GM12878 (cell line): ENCODE data around the gene SPATA12. TPM values are rescaled to one million over a fixed set of nuclear protein-coding genes. Genes with fewer than 3 reads are reported as not detected.

Experiments
- ASH2L ChIP-seq: fragments of 300-600, 200-600 bp; sonication (generic); IDR thresholded peaks from 2 replicates; pipeline ENCODE4 v1.6.1; 2017; ENCODE audit warnings: low read depth, mild to moderate bottlenecking, borderline replicate concordance
- CHD2 ChIP-seq: IDR thresholded peaks from 2 replicates; pipeline ENCODE4 v1.6.1; 2011; ENCODE audit warnings: low read depth, low read length, improper control_type of control experiment, borderline replicate concordance
- GABPA ChIP-seq: IDR thresholded peaks from 2 replicates; pipeline ENCODE4 v1.6.1; 2014; ENCODE audit warnings: antibody characterized with exemption, low read depth, mild to moderate bottlenecking, inconsistent platforms
- IRF3 ChIP-seq: fragments of 450-650 bp; IDR thresholded peaks from 2 replicates; pipeline ENCODE4 v1.6.1; 2014; ENCODE audit warnings: mild to moderate bottlenecking
- MLLT1 ChIP-seq: fragments of 450-650 bp; IDR thresholded peaks from 2 replicates; pipeline ENCODE4 v1.6.1; 2016; ENCODE audit warnings: mild to moderate bottlenecking
- NR2C1 ChIP-seq: fragments of 450-650 bp; IDR thresholded peaks from 2 replicates; pipeline ENCODE4 v1.6.1; 2017; ENCODE audit warnings: antibody characterized with exemption, mild to moderate bottlenecking, moderate library complexity
- PKNOX1 ChIP-seq: fragments of 450-650 bp; IDR thresholded peaks from 2 replicates; pipeline ENCODE4 v1.6.1; 2016; ENCODE audit warnings: mild to moderate bottlenecking
- POLR2AphosphoS5 ChIP-seq: IDR thresholded peaks from 2 replicates; pipeline ENCODE4 v1.6.1; 2011; ENCODE audit warnings: mild to moderate bottlenecking, low read length, inconsistent platforms
- PRDM15 ChIP-seq: fragments of 450-650 bp; formaldehyde crosslinking; IDR thresholded peaks from 2 replicates; pipeline ENCODE4 v1.4.0; 2020; ENCODE audit warnings: mild to moderate bottlenecking, moderate library complexity
- RAD51 ChIP-seq: fragments of 450-650 bp; IDR thresholded peaks from 2 replicates; pipeline ENCODE4 v1.6.1; 2016; ENCODE audit warnings: moderate library complexity, mild to moderate bottlenecking, inconsistent platforms
- RCOR1 ChIP-seq: conservative IDR thresholded peaks from 2 replicates; pipeline ENCODE4 v1.6.1; 2012; ENCODE audit warnings: low read depth, low read length, improper control_type of control experiment
- SMAD1 ChIP-seq: fragments of 450-650 bp; IDR thresholded peaks from 2 replicates; pipeline ENCODE4 v1.6.1; 2018; ENCODE audit warnings: mild to moderate bottlenecking, low read depth; ENCODE audit not compliant: partially characterized antibody
- SP1 ChIP-seq: IDR thresholded peaks from one replicate; pipeline ENCODE4 v1.6.1; 2011; ENCODE audit warnings: low read depth, low read length
- TAF1 ChIP-seq: IDR thresholded peaks from 2 replicates; pipeline ENCODE4 v1.6.1; 2011; ENCODE audit warnings: mild to moderate bottlenecking, low read depth, low read length, borderline replicate concordance
- TCF3 ChIP-seq: IDR thresholded peaks from 2 replicates; pipeline ENCODE4 v1.6.1; 2012; ENCODE audit warnings: low read depth, mild to moderate bottlenecking, low read length, borderline replicate concordance; ENCODE audit not compliant: insufficient read depth
- TCF7 ChIP-seq: IDR thresholded peaks from 2 replicates; pipeline ENCODE4 v1.6.1; 2014; ENCODE audit warnings: antibody characterized with exemption, borderline replicate concordance
- WRNIP1 ChIP-seq: IDR thresholded peaks from 2 replicates; pipeline ENCODE4 v1.6.1; 2011; ENCODE audit warnings: low read depth, low read length, improper control_type of control experiment, borderline replicate concordance
- ZNF274 ChIP-seq: IDR thresholded peaks from one replicate; pipeline ENCODE4 v1.8.0; 2011; ENCODE audit not compliant: insufficient read length, insufficient read depth
- polyA plus RNA-seq, 11 experiments: library from polyadenylated mRNA; depleted of rRNA in 4 of 11; unstranded in 6 of 11; stranded (reverse) in 5 of 11; fragments of >200 nt; fragmentation: Nextera tagmentation in 4 of 11; fragmentation: Illumina TruSeq in 1 of 11; extraction: Ambion mirVana in 4 of 11; extraction: Trizol in 1 of 11; gene quantifications; 1 replicate in 1 of 11; 2 replicates in 10 of 11; pipeline versions ENCODE4 v1.2.1 to v1.2.3, GENCODE V29; 2011 to 2016; ENCODE audit warnings: inconsistent platforms in 2 of 11, missing spikeins in 2 of 11, low read depth in 1 of 11
- total RNA-seq, 4 experiments: library from RNA; depleted of rRNA in 3 of 4; stranded (reverse); fragments of >200 nt in 3 of 4; fragmentation: Illumina TruSeq in 1 of 4; extraction: Trizol in 1 of 4; gene quantifications; 2 replicates each; pipeline versions ENCODE4 v1.2.1 to v1.2.3, GENCODE V29; 2013 to 2021
- TF ChIP-seq, protein P1 (sequence below): fragments of 450-650 bp; formaldehyde crosslinking; IDR thresholded peaks from 2 replicates; pipeline ENCODE4 v1.5.0; 2022; ENCODE audit warnings: mild to moderate bottlenecking, missing genetic modification characterization

The SPATA12 gene
- total and polyA plus RNA-seq, 10 of the 15 experiments (the other 5 are each of a cell fraction or from before 2014, with no cell fraction given), result 0.03 to 0.69 (median 0.37) TPM

- TF ChIP-seq PRDM15 (CRISPR knock-in tag) (no peak), SMAD1 (no peak), ASH2L (no peak), TCF7 (peak; percentile 62), NR2C1 (peak; percentile 59), PKNOX1 (0 out of 2 replicates have a peak, but pooled peaks have one; percentile 5), WRNIP1 (no peak), RAD51 (peak; percentile 13; the same call in 1 of the 2 replicates), TCF3 (no peak), SP1 (peak; percentile 78), GABPA (no peak), RCOR1 (no peak), IRF3 (no peak), CHD2 (peak; percentile 82; the same call in 1 of the 2 replicates), TAF1 (no peak), ZNF274 (no peak), MLLT1 (peak; percentile 72; the same call in 1 of the 2 replicates), POLR2AphosphoS5 (no peak)
- TF ChIP-seq, protein P1, sequence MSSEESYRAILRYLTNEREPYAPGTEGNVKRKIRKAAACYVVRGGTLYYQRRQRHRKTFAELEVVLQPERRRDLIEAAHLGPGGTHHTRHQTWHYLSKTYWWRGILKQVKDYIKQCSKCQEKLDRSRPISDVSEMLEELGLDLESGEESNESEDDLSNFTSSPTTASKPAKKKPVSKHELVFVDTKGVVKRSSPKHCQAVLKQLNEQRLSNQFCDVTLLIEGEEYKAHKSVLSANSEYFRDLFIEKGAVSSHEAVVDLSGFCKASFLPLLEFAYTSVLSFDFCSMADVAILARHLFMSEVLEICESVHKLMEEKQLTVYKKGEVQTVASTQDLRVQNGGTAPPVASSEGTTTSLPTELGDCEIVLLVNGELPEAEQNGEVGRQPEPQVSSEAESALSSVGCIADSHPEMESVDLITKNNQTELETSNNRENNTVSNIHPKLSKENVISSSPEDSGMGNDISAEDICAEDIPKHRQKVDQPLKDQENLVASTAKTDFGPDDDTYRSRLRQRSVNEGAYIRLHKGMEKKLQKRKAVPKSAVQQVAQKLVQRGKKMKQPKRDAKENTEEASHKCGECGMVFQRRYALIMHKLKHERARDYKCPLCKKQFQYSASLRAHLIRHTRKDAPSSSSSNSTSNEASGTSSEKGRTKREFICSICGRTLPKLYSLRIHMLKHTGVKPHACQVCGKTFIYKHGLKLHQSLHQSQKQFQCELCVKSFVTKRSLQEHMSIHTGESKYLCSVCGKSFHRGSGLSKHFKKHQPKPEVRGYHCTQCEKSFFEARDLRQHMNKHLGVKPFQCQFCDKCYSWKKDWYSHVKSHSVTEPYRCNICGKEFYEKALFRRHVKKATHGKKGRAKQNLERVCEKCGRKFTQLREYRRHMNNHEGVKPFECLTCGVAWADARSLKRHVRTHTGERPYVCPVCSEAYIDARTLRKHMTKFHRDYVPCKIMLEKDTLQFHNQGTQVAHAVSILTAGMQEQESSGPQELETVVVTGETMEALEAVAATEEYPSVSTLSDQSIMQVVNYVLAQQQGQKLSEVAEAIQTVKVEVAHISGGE (CRISPR knock-in tag), result no peak
Measured at GRCh38 chr3:57068437-57069089, 8.1 kb downstream of the SPATA12 start (continued).
